ENCODE measurements around the gene CTXN1.
A peak's percentile ranks its signal among the peaks of the same experiment; 100 is the strongest.

CTXN1 gene

GRCh38 chr19:7877249-7877836, 48.6 kb downstream of the CTXN1 start:
- H3K9ac ChIP-seq (ENCODE audit: low read length) = no peak overlapping the region
- peaks cover 28% of the 10 kb centered on the region for H3K27me3 ChIP-seq (ENCODE audit: control insufficient read depth, insufficient read depth, low read length)
- peaks cover 7% of the 10 kb centered on the region for H3K4me1 ChIP-seq (ENCODE audit: control insufficient read depth, insufficient read depth, low read length)
- H3K4me3 ChIP-seq (ENCODE audit: low read length) = no peak overlapping the region
- no peaks in the 10 kb centered on the region for H3K9me3 ChIP-seq (ENCODE audit: control insufficient read depth, low read length)
- no peaks in the 10 kb centered on the region for H3K36me3 ChIP-seq (ENCODE audit: control insufficient read depth, insufficient read depth, low read length)

DNA sequence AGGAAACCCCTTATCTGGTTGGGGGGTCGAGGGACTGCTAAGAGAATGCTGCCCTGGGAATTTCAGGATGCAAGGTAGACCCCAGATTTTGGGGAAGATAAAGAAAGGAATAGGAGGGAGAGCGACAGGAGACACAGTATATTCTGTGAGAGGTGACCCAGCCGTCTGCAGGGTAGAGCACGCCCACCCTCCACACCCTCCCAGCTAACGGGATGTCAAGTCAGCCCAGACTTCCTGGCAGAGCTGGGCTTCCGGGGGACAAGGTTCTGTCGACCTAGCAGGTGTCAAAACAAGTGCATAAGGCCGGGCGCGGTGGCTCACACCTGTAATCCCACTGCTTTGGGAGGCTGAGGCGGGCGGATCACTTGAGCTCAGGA, 51.0 kb downstream of the CTXN1 start:
- no peak overlapping the region for H3K4me3 ChIP-seq (ENCODE audit: low read length)
- H3K4me1 ChIP-seq (ENCODE audit: control insufficient read depth, insufficient read depth, low read length) = peaks cover 30% of the 10 kb centered on the region
- H3K9ac ChIP-seq (ENCODE audit: low read length) = peak overlapping the region; percentile 48
- H3K27me3 ChIP-seq (ENCODE audit: control insufficient read depth, insufficient read depth, low read length) = peaks cover 31% of the 10 kb centered on the region
- no peaks in the 10 kb centered on the region for H3K36me3 ChIP-seq (ENCODE audit: control insufficient read depth, insufficient read depth, low read length)
- no peaks in the 10 kb centered on the region for H3K9me3 ChIP-seq (ENCODE audit: control insufficient read depth, low read length)

All from mucosa of stomach (tissue), 1 donor.